Inferior parietal cortex (tissue), 1 donor: ENCODE data around the gene TOM1.

ENCODE experiments used
- DNase-seq: peaks from one replicate; pipeline ENCODE4 v3.0.0-alpha.2; 2016; ENCODE audit errors: extremely low spot score

The TOM1 gene

GRCh38 chr22:35324067-35324466 lies 24.4 kb downstream of the TOM1 start:
- no peak for DNase-seq

DNA sequence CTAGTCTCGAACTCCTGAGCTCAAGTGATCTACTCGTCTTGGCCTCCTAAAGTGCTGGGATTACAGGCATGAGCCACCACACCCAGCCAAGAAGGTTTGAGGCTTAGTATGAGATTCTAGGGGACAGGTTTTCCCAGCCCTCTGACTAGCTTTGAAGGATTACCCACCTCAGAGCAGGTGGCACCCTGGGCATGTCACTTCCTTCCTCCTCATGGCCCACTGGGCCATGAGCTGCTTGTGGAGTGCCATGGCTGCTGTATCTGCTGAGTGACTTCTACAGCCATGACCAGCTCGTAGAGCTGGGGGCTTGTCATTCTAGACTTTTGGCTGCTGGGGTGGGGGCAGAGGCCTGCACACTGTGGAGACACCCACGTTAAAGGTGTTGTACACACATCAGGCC lies 25.1 kb downstream of the TOM1 start:
- DNase-seq, result no peak

DNA sequence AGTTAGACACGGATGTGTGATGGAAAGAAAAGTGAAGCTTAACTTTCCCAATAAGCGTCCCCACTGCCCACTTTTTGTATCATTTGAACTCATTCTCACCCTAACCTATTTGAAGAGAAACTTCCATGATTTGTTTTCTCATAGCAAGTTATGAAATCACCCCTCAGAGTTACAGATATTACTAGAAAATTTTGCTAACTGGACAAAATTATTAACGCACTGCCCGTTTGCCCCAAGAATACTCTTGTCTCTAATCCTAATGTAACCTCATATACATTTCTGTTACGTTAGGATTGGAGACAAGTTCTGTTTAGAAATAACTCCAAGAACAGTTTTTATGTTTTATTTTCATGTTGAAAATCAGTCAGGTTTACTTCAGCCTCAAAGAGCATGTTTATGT lies 25.5 kb downstream of the TOM1 start:
- no peak for DNase-seq

DNA sequence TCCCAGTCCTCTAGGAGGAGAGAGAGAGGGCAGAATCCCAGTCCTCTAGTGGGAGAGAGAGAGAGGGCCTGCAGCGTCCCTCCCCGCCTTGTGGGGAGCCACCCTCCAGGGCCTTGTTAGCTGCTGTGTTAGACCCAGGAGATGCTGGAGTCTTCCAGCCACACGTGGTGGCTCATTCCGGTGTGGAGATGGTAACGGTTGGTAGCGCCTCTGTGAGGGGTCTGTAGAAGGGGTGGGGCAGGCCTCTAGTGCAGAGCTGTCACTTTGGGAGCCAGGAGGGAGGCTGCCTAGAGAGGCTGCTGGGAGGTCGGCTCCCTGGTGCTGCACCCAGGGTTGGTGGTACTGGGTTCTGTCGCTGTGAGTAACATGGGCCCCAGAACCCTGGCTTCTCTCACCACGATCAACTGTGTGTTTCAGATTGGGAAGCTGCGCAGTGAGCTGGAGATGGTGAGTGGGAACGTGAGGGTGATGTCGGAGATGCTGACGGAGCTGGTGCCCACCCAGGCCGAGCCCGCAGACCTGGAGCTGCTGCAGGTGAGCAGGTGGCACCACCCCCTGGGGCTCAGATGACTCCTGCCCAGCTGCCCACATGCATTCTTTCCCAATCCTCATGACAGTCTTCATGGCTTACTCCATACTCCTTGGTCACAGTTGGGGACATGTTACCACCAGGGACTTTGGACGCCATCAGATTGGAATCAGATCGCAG lies 27.3 kb downstream of the TOM1 start:
- no peak for DNase-seq

DNA sequence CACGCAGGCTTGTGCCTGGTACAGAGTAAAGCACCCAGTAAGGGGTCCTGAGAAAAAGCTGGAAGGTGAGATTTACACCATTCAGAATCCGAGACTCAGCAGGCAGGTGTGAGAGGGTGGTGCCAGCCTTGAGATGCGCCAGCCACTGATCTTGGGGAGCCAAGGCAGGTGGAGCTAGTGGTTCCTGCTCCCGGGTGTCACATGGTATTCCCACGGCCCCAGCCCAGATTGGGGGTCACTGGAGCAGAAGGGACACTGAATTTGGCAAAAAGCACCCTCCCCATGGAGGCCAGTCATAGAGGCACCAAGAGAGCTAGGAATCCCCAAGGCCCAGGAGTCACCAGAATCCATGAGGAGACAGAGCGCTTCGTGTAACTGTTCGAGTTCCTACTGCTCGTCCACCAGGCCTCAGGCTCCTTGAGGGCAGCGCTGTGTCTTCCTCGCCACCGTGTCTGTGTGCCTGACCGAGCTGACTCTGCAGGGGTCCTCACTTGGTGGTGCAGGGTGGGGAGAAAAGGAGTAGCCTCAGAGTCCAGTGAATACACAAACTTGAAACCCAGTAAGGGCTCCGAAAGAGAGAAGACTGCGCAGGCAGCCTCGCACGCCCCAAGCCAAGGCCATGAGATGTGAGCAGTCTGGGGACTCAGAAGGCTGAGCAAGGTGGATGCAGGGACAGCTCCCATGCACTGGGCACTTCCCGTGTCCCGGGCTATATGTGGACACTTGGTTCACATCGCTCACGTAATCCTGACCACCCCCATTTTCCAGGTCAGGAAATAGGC lies 28.2 kb downstream of the TOM1 start:
- no peak for DNase-seq

- DNase-seq, result no peak
These were observed 28.8 kb downstream of the TOM1 start for GRCh38 chr22:35328472-35328885.

GRCh38 chr22:35329114-35329847 lies 29.6 kb downstream of the TOM1 start:
- DNase-seq, result no peak

DNA sequence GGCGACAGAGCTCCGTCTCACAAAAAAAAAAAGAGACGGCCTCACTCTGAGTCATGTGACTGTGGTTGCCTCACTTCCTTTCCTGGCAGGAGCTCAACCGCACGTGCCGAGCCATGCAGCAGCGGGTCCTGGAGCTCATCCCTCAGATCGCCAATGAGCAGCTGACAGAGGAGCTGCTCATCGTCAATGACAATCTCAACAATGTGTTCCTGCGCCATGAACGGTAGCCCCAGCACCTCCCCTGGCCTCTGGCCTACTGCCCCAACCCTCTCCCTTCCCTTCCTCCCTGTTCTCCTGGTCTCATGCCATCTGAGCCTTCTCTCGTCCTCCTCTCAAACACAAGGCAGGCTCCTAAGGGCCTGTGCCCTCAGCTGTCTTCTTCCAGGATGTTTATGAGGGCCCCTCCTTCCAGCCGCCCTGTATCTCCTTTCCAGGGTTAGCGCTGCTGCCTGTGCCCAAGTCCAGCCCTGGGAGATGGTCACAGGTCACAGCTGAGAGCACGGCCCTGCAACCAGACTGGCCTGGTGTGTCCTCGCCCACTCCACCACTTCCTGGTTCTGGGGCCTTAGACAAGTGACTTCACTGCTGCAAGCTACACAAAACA lies 30.7 kb downstream of the TOM1 start:
- no peak for DNase-seq

DNA sequence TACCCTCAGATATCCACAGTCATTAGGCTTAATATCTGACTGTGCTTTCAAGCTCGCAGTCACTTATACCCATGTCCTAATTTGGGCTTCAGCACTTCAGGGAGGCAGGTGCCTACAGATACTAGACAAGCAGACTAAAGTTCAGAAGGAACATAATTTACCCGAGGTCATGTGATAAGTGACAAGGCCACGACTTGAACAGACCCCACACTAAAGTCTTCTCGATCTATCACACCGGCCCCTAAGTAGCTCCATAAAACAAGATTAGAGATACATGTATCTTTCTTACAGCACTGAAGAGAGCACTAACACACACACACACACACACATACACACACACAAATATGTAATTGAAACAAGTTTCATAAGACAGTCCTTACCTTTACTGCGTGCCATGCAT lies 32.6 kb downstream of the TOM1 start:
- DNase-seq, result no peak

- DNase-seq, result no peak
These were observed 33.5 kb downstream of the TOM1 start for GRCh38 chr22:35333220-35333619.

- DNase-seq, result no peak
These were observed 34.3 kb downstream of the TOM1 start for GRCh38 chr22:35334004-35334403.

- DNase-seq, result no peak
These were observed 35.8 kb downstream of the TOM1 start for GRCh38 chr22:35335468-35335867.

DNA sequence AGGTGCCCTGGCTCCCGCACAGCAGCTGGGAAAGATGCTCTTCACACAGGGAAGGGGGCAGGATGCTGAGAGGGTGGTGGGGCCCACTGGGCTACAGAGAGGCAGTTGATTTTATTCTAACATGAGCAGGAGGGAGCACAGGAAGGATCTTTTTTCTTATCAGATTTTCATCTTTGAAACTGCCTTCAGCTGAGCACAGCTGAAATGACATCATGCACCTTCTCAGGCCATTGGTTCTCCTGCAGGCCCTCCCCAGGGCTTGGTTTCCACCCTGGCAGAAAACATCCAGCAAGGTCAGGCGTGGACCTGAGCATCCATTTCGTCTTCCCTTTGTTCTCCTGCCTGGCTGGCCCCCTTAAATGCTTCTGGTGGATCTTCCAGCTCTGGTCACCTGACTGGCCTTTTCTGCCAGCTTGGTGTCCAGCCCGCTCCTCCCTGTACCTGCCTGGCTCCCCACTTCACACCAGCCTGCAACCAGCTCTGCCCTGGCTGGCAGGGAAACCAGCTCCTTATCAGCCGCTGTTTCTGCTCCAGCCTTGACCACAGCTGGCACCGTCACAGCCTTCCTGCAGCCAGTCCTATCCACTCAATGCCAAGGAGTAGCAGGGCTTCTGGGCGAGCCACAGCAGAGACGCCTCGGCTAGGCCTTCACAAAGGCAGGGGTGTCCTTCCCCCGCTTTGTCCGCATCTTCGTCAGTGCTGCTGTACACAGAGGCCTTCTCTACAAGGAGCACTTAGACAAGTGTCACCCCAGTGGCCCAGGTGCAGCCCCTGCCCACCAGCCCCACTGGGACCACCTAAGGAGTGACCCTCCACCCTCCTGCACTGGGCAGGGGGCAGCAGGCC lies 36.5 kb downstream of the TOM1 start:
- DNase-seq, result no peak

DNA sequence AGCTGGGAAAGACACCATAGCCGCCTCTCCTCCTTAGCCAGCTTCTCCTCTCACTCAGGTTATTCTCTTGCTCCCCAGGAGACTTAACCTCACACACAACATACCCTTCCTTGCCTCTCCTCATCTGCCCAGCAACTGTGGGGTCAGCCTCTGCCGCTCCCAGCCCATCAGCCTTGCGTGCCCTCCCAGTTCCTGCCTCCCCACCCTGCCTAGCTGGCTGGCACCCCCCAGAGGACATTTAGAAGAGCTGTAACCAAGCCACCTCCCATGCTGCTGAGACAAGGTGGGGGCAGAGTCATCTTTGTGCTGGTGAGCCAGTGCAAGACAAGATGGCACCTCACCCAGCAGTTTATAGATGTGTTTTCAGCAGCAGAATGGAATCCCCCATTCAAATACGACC lies 38.2 kb downstream of the TOM1 start:
- no peak for DNase-seq

GRCh38 chr22:35341090-35341874 lies 41.6 kb downstream of the TOM1 start:
- DNase-seq, result no peak

GRCh38 chr22:35342390-35342789 lies 42.7 kb downstream of the TOM1 start:
- DNase-seq, result no peak

- no peak for DNase-seq
These were observed 44.2 kb downstream of the TOM1 start for GRCh38 chr22:35343664-35344550.

GRCh38 chr22:35344956-35345690 lies 45.4 kb downstream of the TOM1 start:
- no peak for DNase-seq
